CD14-positive monocyte (primary cell): ENCODE measurements around the gene MXD4. TPM values are rescaled to one million over a fixed set of nuclear protein-coding genes. Genes with fewer than 3 reads are reported as not detected.

Experiments used
- DNase-seq, 3 donors: peaks; one replicate each; pipeline ENCODE4 v3.0.0-alpha.2; 2011 to 2022
- H2AFZ ChIP-seq: 2 replicates; pipeline ENCODE4 v1.6.0; 2012; ENCODE audit warnings: mild to moderate bottlenecking, low read depth, low read length, inconsistent platforms; ENCODE audit not compliant: insufficient read depth, poor library complexity, severe bottlenecking
- H3K27ac ChIP-seq, 2 donors: 1 replicate in 1 of 2; 2 replicates in 1 of 2; pipeline ENCODE4 v1.5.1; 2012 to 2013; ENCODE audit warnings: low read length in 2 of 2, control low read depth in 1 of 2, inconsistent platforms in 1 of 2, low read depth in 1 of 2, mild to moderate bottlenecking in 1 of 2
- H3K27me3 ChIP-seq, 2 donors: one replicate each; pipeline versions ENCODE4 v1.6.0 to v1.6.1; 2011 to 2013; ENCODE audit warnings: low read length in 2 of 2; ENCODE audit not compliant: control insufficient read depth in 2 of 2, insufficient read depth in 2 of 2
- H3K36me3 ChIP-seq, 2 donors: replicated peaks in 1 of 2; 1 replicate in 1 of 2; 2 replicates in 1 of 2; pipeline versions ENCODE4 v1.5.1 to v1.6.1; 2012 to 2013; ENCODE audit warnings: low read length in 2 of 2, control low read depth in 1 of 2, inconsistent platforms in 1 of 2, mild to moderate bottlenecking in 1 of 2; ENCODE audit not compliant: insufficient read depth in 2 of 2, control insufficient read depth in 1 of 2
- H3K4me1 ChIP-seq, 2 donors: 1 replicate in 1 of 2; 2 replicates in 1 of 2; pipeline versions ENCODE4 v1.5.1 to v1.6.1; 2012 to 2013; ENCODE audit warnings: low read length in 2 of 2, control low read depth in 1 of 2, inconsistent platforms in 1 of 2, mild to moderate bottlenecking in 1 of 2, moderate library complexity in 1 of 2; ENCODE audit not compliant: insufficient read depth in 2 of 2, control insufficient read depth in 1 of 2
- H3K4me2 ChIP-seq: replicated peaks from 2 replicates; pipeline ENCODE3; 2012; ENCODE audit warnings: low read length, moderate library complexity, mild to moderate bottlenecking; ENCODE audit not compliant: poor library complexity, severe bottlenecking; ENCODE audit errors: extremely low read depth
- H3K4me3 ChIP-seq, 3 experiments: fragments of 200-600 bp in 1 of 3; sonication (generic) in 1 of 3; replicated peaks in 1 of 3; 1 replicate in 2 of 3; 2 replicates in 1 of 3; pipeline ENCODE4 v1.5.1; 2011 to 2013; ENCODE audit warnings: low read length in 3 of 3, mild to moderate bottlenecking in 3 of 3, control low read depth in 2 of 3, low read depth in 2 of 3, inconsistent platforms in 1 of 3, moderate library complexity in 1 of 3
- H3K79me2 ChIP-seq: 2 replicates; pipeline ENCODE4 v1.6.0; 2012; ENCODE audit warnings: mild to moderate bottlenecking, control low read depth, inconsistent platforms, low read length, moderate library complexity; ENCODE audit not compliant: insufficient read depth
- H3K9ac ChIP-seq: 2 replicates; pipeline ENCODE4 v1.6.0; 2017; ENCODE audit warnings: low read length, mild to moderate bottlenecking; ENCODE audit not compliant: insufficient read depth, poor library complexity, severe bottlenecking
- H3K9me3 ChIP-seq, 2 donors: replicated peaks in 1 of 2; 1 replicate in 1 of 2; 2 replicates in 1 of 2; pipeline versions ENCODE4 v1.5.1 to v1.6.1; 2012 to 2013; ENCODE audit warnings: low read length in 2 of 2, control low read depth in 1 of 2; ENCODE audit not compliant: control insufficient read depth in 1 of 2, insufficient read depth in 1 of 2
- H4K20me1 ChIP-seq: 2 replicates; pipeline ENCODE4 v1.6.0; 2012; ENCODE audit warnings: mild to moderate bottlenecking, low read length, control low read depth, moderate library complexity; ENCODE audit not compliant: insufficient read depth
- H3K27ac Mint-ChIP-seq, 7 donors: one replicate each; pipeline ENCODE4 v1.8.0; 2020; ENCODE audit warnings: mild to moderate bottlenecking in 7 of 7, mixed read lengths in 7 of 7, moderate library complexity in 6 of 7, inconsistent platforms in 2 of 7
- H3K27me3 Mint-ChIP-seq, 3 donors: one replicate each; pipeline ENCODE4 v1.8.0; 2021 to 2022; ENCODE audit warnings: low read depth in 3 of 3, mild to moderate bottlenecking in 3 of 3, mixed read lengths in 3 of 3, moderate library complexity in 3 of 3, inconsistent platforms in 1 of 3
- H3K36me3 Mint-ChIP-seq, 2 donors: one replicate each; pipeline ENCODE4 v1.8.0; 2020; ENCODE audit warnings: mixed read lengths in 2 of 2, inconsistent platforms in 1 of 2, mild to moderate bottlenecking in 1 of 2
- H3K4me1 Mint-ChIP-seq: one replicate; pipeline ENCODE4 v1.8.0; 2020; ENCODE audit warnings: mild to moderate bottlenecking, mixed read lengths
- H3K4me3 Mint-ChIP-seq, 2 donors: one replicate each; pipeline ENCODE4 v1.8.0; 2020; ENCODE audit warnings: mild to moderate bottlenecking in 2 of 2, mixed read lengths in 2 of 2, moderate library complexity in 1 of 2
- H3K9me3 Mint-ChIP-seq, 7 donors: one replicate each; pipeline ENCODE4 v1.8.0; 2020 to 2022; ENCODE audit warnings: mixed read lengths in 7 of 7, mild to moderate bottlenecking in 6 of 7, moderate library complexity in 6 of 7, inconsistent platforms in 2 of 7
- CTCF ChIP-seq: fragments of 200-600 bp; IDR thresholded peaks from one replicate; pipeline ENCODE4 v1.8.0; 2022; ENCODE audit warnings: antibody characterized with exemption, mild to moderate bottlenecking
- whole genome bisulfite sequencing: methylation state at CpG from one replicate; pipeline ENCODE4 v1.1.5; 2013; ENCODE audit warnings: missing lambda C conversion rate; ENCODE audit not compliant: insufficient coverage; 5-methylcytosine and 5-hydroxymethylcytosine counted together
- intact Hi-C, 2 donors: fragments of 100-400 bp; cut with micrococcal nuclease; formaldehyde crosslinking; loops; one replicate each; pipeline versions ENCODE4 v1.15.0 to v1.15.1; 2023
- polyA plus RNA-seq, 3 donors: library from polyadenylated mRNA; depleted of rRNA in 1 of 3; unstranded in 2 of 3; stranded (reverse) in 1 of 3; fragments of 300-500 nt in 2 of 3; fragments of >200 nt in 1 of 3; fragmentation: Illumina TruSeq in 2 of 3; gene quantifications; 1 replicate in 2 of 3; 2 replicates in 1 of 3; pipeline ENCODE4 v1.2.3, GENCODE V29; 2012 to 2021

MXD4 gene
- polyA plus RNA-seq, 3 donors, result 24.5 to 39.4 (median 35.9) TPM

- Histone ChIP-seq H3K27ac (no peak overlapping the region), H4K20me1 (peaks cover 57% of the 10 kb centered on the region), H3K4me2 (no peak overlapping the region), H3K36me3 (peaks cover 66 to 79% of the 10 kb centered on the region in 2 donors), H3K9ac (no peak overlapping the region), H2AFZ (no peak overlapping the region), H3K4me1 (no peaks in the 10 kb centered on the region), H3K27me3 (no peaks in the 10 kb centered on the region), H3K9me3 (no peaks in the 10 kb centered on the region), H3K4me3 (no peak overlapping the region), H3K79me2 (no peaks in the 10 kb centered on the region)
- H3K4me1 Mint-ChIP-seq, result no peaks in the 10 kb centered on the region
- H3K4me3 Mint-ChIP-seq, result no peak overlapping the region
- no peak for TF ChIP-seq CTCF
- no peak for DNase-seq
- peak overlapping the region in 2 of 7 donors; percentile 6 to 20 for H3K27ac Mint-ChIP-seq
- H3K9me3 Mint-ChIP-seq, result no peaks in the 10 kb centered on the region
- H3K27me3 Mint-ChIP-seq, result no peaks in the 10 kb centered on the region
- 94% methylated on average over 25 of the region's 25 CpGs for whole genome bisulfite sequencing
- H3K36me3 Mint-ChIP-seq, result peaks cover 46 to 70% of the 10 kb centered on the region in 2 donors
- intact Hi-C loops, result no loop called here
Measured at GRCh38 chr4:2251073-2251794, 10.7 kb downstream of the MXD4 start.

- Mint-ChIP-seq H3K4me3 (no peak overlapping the region), H3K27ac (no peak overlapping the region), H3K9me3 (no peaks in the 10 kb centered on the region), H3K36me3 (peaks cover 46 to 70% of the 10 kb centered on the region in 2 donors), H3K4me1 (peaks cover under 1% of the 10 kb centered on the region), H3K27me3 (no peaks in the 10 kb centered on the region)
- Histone ChIP-seq H3K9ac (no peak overlapping the region), H2AFZ (no peak overlapping the region), H3K4me1 (peaks cover 0 to 1% of the 10 kb centered on the region in 2 donors), H3K27me3 (no peaks in the 10 kb centered on the region), H4K20me1 (peaks cover 50% of the 10 kb centered on the region), H3K79me2 (no peaks in the 10 kb centered on the region), H3K4me3 (no peak overlapping the region), H3K36me3 (peaks cover 61 to 72% of the 10 kb centered on the region in 2 donors), H3K9me3 (no peaks in the 10 kb centered on the region), H3K27ac (no peak overlapping the region), H3K4me2 (no peak overlapping the region)
- DNase-seq, result peak in 1 of 3 donors; percentile 2
- WGBS, result 96% methylated on average over 19 of the region's 30 CpGs
- no peak for TF ChIP-seq CTCF
- intact Hi-C loops, result no loop called here
Measured at GRCh38 chr4:2250357-2251072, 11.4 kb downstream of the MXD4 start.
